Measurements from ENCODE around the gene SPTB.

Gene SPTB

GRCh38 chr14:64885559-64885958 is 5.9 kb upstream of the SPTB start:
- no peak for DNase-seq (ENCODE audit: low read depth)

DNA sequence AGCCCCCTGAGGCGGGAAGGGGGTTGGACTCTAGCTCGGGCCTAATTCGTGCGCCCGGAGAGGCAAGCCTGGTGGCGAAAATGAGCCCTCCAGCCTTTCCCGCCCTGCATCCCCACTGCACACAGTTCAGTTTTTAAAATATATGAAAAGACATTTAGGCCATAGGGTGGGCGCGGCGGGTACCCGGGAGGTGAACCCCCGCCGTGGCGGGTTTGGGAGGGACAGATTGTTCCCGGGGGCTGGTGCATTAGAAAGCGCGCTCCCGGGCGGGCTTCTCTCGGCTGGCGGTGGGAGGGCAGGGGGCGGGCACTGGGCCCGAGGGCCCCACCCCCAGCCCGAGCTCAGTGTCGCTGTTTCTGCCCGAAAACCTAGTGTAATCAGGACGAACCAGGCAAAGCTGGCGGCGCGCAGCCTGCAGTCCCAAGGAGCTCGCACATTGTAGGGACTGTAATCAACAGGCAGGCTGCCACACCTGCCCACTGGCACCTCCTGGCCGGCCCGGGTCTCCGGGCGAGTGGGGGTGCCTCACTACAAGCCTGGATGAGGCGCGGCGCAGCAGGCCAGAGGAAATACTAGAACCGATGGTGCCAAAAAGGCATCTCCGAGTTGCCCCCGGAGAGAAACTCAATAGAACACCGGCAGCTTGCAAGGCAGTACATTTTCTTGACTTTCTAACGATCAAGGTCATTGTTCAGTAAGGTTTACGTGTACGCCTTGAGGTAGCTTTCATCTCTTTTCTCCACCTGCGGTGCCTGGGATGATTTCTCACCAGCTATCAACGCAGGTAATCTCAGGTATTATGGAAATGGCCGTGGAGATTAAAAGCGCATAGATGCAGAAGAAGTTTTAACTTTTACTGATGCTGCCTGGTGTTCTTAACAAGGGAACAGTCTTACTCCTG is 764 bp upstream of the SPTB start:
- peak; percentile 33 for DNase-seq (ENCODE audit: low read depth)

DNA sequence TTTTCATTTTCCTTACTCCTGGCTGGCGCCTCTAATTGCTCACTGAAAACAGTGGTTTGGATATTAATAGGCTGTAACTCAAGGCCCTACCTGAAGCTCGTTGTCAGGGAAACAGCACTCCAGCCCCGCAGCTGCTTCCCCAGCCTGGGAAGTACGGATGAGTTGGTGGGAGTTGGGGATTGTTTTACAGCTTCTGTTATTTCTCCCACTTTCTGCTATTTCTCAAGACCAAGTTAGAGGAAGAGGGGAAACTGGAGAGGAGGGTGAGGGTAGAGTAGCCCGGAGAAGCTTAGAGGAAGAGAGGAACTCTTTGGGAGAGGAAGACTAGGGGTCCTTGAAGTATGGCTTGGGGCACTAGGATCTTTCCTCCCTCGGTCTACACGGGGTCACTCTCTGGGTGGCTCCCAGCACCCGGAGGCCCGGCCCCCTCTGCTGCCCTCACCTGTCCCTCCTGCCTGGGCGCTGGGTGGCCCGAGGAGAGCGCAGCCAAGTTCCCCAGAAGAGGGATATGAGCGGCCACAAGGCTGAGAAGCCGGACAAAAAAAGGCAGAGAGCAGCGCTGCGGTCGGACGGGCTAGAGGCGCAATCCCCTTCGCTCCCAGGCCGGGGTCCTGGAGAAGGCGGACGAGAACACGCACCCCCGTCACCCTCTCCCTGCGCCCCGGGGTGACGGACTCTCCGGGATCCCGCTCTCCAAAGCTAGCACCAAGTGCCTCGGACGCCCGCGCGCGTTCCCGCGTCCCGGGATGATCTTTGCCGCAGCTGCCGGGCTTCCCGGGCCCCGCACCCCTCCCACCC is 671 bp downstream of the SPTB start:
- no peak for DNase-seq (ENCODE audit: low read depth)

DNA sequence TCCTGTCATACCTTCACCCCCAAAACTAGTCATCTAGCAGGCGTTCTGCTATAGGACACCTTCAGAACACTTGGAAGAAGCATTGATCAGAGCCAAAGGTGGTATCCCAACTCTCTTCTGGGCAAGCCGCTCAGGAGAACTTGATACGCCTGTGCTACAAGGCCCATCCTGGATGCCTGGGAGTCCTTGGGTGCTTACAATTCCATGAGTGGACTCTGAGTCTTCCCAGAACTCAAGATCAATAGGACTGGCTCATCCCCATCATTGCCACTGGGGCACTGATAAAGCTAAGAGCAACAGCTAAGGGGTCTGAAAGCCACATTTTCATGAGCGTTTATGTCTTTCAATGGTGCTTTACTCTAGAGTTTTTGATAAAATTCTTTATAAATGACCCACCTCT is 1.9 kb downstream of the SPTB start:
- DNase-seq (ENCODE audit: low read depth), result no peak

DNA sequence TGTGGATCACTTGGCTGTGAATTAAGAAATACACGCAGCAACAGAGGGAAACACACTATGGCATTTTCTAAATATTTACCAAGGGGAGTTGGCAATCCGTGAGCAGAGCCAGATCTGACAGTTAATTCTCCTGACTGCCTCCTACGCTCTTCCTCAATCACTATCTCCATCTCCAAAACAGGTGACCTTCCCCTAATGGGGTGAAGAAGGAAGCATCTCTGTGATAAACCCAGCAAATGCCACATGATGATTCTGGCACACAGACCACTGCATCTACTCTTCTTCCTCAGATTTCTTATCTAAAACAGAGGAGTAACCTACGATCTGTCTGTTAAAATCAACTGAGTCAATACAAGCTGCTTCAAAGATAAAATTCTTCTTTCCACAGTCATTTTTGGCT is 4.4 kb downstream of the SPTB start:
- no peak for DNase-seq (ENCODE audit: low read depth)

- no peak for DNase-seq (ENCODE audit: low read depth)
These were observed 6.0 kb downstream of the SPTB start for GRCh38 chr14:64873506-64874219.

DNA sequence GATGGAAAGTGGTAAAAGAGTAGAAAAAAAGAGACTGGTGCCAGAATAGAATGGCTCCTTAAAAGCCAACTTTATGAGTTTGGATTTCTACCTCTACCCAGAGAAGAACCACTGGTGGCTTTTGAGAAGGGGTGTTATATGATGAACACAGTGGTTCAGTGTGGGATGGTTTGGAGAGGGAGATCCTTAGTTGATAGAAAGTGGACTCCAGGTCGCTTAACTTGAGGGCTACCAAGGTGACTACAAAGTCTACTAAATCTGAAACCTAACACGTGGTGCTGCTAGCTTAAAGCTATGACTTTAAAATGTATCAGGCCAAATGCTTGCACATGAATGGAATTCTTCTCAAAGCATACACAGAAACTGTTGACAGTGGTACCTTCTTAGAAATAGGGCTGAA is 8.4 kb downstream of the SPTB start:
- no peak for DNase-seq (ENCODE audit: low read depth)

DNA sequence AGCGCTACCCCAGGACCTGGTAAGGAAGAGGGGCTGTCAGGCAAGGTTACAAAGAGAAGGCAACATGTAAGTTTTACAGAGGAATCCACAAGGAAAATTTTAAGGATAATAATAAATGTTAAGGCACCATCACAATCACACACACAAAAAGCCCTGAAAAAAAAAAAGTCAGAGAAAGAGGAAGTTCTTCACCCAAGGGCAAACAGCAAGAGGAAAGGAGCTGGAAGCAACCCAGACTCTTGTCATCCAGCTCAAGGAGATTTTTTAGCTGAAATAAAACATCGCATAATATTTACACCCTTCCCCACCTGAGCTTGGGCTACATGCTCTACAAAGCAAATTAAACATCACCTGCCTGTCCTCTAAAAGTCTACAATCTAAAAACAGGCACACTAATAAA is 9.5 kb downstream of the SPTB start:
- no peak for DNase-seq (ENCODE audit: low read depth)

- no peak for DNase-seq (ENCODE audit: low read depth)
These were observed 10.9 kb downstream of the SPTB start for GRCh38 chr14:64868841-64869240.

- no peak for DNase-seq (ENCODE audit: low read depth)
These were observed 11.3 kb downstream of the SPTB start for GRCh38 chr14:64868379-64868778.

DNA sequence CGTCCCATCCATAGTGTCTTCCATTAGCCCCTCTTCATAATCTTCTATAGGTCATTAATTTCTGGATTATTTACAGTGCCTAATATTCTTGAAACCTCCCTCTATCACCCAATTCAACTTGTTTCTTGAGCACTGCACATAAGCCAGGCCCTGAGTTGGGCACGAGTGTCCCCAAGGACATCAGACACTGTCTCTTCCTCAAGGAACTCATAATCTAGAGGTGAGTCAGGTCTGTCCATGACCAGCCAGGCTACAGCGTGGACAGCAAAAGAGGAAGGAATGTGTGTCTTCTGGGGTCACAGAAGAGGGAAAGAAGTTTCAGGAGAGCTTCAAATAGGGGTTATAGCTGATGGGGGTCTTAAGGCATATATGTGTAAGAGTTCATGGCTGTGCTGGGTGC is 12.5 kb downstream of the SPTB start:
- DNase-seq (ENCODE audit: low read depth), result no peak

GRCh38 chr14:64865992-64866391 is 13.7 kb downstream of the SPTB start:
- DNase-seq (ENCODE audit: low read depth), result no peak

DNA sequence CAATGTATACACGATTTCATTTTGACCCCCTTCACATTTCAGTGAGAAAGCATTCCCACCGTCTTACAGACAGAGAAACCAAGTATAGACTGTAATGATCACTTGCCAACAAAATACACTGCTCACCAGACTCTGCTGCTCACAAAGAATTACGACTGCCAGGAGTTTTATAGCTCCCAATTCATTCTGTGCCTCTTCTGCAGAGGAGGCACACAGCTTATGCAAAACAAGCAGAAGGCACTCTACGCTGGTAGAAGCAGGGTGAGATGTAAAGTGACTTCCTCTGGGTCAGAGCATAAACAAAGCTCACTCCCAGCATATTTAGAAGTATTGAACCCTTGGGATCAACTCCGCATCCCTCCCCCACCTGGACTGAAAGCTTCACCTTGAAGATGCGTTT is 14.6 kb downstream of the SPTB start:
- DNase-seq (ENCODE audit: low read depth), result no peak

GRCh38 chr14:64864258-64864657 is 15.4 kb downstream of the SPTB start:
- DNase-seq (ENCODE audit: low read depth), result no peak

- no peak for DNase-seq (ENCODE audit: low read depth)
These were observed 17.8 kb downstream of the SPTB start for GRCh38 chr14:64861916-64862315.

DNA sequence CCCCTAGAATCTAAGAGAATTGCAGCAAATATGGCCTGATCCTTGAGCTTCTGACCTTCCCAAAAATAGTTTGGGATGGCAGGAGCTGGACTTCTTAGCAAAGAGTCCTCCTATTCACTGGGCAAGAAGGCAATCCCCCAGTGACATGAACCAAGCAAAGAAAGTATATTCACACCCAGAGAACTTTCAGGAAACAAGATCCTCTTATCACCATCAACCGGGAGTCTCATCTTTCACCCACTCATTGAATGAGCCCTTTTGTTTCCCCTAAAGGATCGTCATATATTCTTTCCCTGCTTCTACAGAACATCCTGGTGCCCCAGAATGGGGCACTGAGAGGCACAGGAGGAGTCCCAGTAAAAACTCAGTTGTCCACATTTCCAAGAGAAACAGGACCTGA is 19.7 kb downstream of the SPTB start:
- DNase-seq (ENCODE audit: low read depth), result no peak

- no peak for DNase-seq (ENCODE audit: low read depth)
These were observed 21.5 kb downstream of the SPTB start for GRCh38 chr14:64857979-64858744.

DNA sequence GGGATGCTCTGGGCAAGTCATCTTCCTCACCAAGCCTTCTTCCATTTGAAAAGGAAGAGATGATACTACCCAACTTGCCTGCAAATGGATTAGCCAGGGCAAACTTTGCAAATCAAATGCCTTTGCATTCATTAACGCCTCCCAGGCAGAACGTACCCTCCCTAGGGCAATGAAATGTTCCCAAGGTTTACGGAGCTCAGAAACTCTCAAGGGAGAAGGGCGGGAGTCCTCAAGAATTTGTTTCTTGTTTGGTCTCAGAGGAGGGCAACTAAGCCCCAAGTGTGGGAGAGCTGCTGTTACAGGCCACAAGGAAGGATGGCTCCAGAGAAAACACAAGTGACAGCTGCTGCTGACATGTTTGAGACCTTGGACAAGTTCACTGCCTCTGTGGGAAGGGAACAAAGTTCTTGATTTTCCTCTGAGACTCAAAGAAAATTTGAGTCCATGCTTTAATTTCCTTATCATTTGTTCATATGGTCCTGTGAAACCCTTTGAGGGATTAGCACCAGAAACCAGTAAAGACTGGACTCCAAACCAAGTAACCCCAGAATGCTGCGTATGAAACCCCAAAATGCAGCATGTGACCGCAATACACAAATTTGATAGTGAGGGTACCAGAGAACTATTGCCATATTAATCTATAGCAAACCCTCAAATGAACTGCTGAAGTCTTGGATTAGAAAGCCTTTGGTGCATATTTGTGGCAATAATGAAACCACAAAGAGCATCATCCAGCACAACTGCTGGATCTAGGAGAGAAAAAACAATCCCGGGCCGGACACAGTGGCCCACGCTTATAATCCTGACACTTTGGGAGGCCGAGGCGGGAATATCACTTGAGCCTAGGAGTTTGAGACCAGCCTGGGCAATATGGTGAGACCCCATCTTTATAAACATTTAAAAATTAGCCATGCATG is 22.9 kb downstream of the SPTB start:
- DNase-seq (ENCODE audit: low read depth), result no peak

GRCh38 chr14:64855721-64856528 is 23.8 kb downstream of the SPTB start:
- DNase-seq (ENCODE audit: low read depth), result no peak

Data from activated gamma-delta T cell treated with anti-CD3 and anti-CD28 coated beads, Interleukin-2, amount 50 U/mL, for 16 hours (primary cell).